Fibroblast of upper back skin (primary cell): ENCODE results near the gene KDM4D.
"Not testable (repeated sequence)": the region's sequence is repeated elsewhere in the genome, so short reads cannot be mapped to it uniquely, and the experiment has no call there.

Experiments
- DNase-seq: peaks from one replicate; pipeline ENCODE4 v3.0.0-alpha.2; 2013

Gene KDM4D

GRCh38 chr11:94973099-94973968 is at the start of gene KDM4D, which contains the start of gene CWC15:
TSS of gene KDM4D (plus strand) at chr11:94973709. CDS start at chr11:94997373, 23,664 bp downstream.
TSS of gene CWC15 (minus strand) at chr11:94973556. CDS start at chr11:94972185, 1,371 bp downstream.
- DNase-seq = peak; percentile 94

- DNase-seq = no peak
These were observed 49.3 kb upstream of the KDM4D start for GRCh38 chr11:94924171-94924572.

- no peak for DNase-seq
These were observed 48.9 kb upstream of the KDM4D start for GRCh38 chr11:94924612-94925011.

GRCh38 chr11:94925422-94926270 is 47.9 kb upstream of the KDM4D start:
- DNase-seq = no peak

GRCh38 chr11:94926271-94926625 is 47.3 kb upstream of the KDM4D start:
- DNase-seq = peak; percentile 62

GRCh38 chr11:94926698-94927237 is 46.7 kb upstream of the KDM4D start:
- peak; percentile 97 for DNase-seq

- DNase-seq = peak; percentile 37
These were observed 45.2 kb upstream of the KDM4D start for GRCh38 chr11:94928117-94928990.

- not testable (repeated sequence) for DNase-seq
These were observed 41.4 kb upstream of the KDM4D start for GRCh38 chr11:94932072-94932471.

- DNase-seq = peak; percentile 65
These were observed 41.0 kb upstream of the KDM4D start for GRCh38 chr11:94932503-94932902.

- peak; percentile 99 for DNase-seq
These were observed 40.0 kb upstream of the KDM4D start for GRCh38 chr11:94933223-94934130.

GRCh38 chr11:94934362-94934761 is 39.1 kb upstream of the KDM4D start:
- peak; percentile 60 for DNase-seq

- DNase-seq = peak; percentile 48
These were observed 38.7 kb upstream of the KDM4D start for GRCh38 chr11:94934846-94935245.

GRCh38 chr11:94938095-94939055 is 35.1 kb upstream of the KDM4D start:
- DNase-seq = peak; percentile 97

- no peak for DNase-seq
These were observed 34.2 kb upstream of the KDM4D start for GRCh38 chr11:94939346-94939745.

- DNase-seq = no peak
These were observed 32.4 kb upstream of the KDM4D start for GRCh38 chr11:94941131-94941530.

GRCh38 chr11:94946812-94947211 is 26.7 kb upstream of the KDM4D start:
- DNase-seq = no peak

GRCh38 chr11:94948070-94948617 is 25.4 kb upstream of the KDM4D start:
- DNase-seq = peak; percentile 94

- no peak for DNase-seq
These were observed 18.8 kb upstream of the KDM4D start for GRCh38 chr11:94954753-94955152.

GRCh38 chr11:94956963-94957362 is 16.5 kb upstream of the KDM4D start:
- no peak for DNase-seq
